GM12878 (cell line): ENCODE data around the gene SYNPO. TPM values are rescaled to one million over a fixed set of nuclear protein-coding genes. Genes with fewer than 3 reads are reported as not detected.

ENCODE experiments used
- BRCA1 ChIP-seq: IDR thresholded peaks from 2 replicates; pipeline ENCODE4 v1.6.1; 2011; ENCODE audit warnings: low read depth, low read length, improper control_type of control experiment
- ETV6 ChIP-seq, 2 experiments: fragments of 450-650 bp in 1 of 2; IDR thresholded peaks in 1 of 2; conservative IDR thresholded peaks in 1 of 2; 2 replicates each; pipeline ENCODE4 v1.6.1; 2014; ENCODE audit warnings: antibody characterized with exemption in 1 of 2, borderline replicate concordance in 1 of 2, low read depth in 1 of 2, mild to moderate bottlenecking in 1 of 2, moderate library complexity in 1 of 2
- POLR2A ChIP-seq: IDR thresholded peaks from 2 replicates; pipeline ENCODE4 v1.6.1; 2011; ENCODE audit warnings: low read depth, mild to moderate bottlenecking, low read length
- ZNF274 ChIP-seq: IDR thresholded peaks from one replicate; pipeline ENCODE4 v1.8.0; 2011; ENCODE audit not compliant: insufficient read length, insufficient read depth
- ZNF622 ChIP-seq: fragments of 450-650 bp; IDR thresholded peaks from 2 replicates; pipeline ENCODE4 v1.6.1; 2017; ENCODE audit warnings: mild to moderate bottlenecking, inconsistent platforms
- polyA plus RNA-seq, 11 experiments: library from polyadenylated mRNA; depleted of rRNA in 4 of 11; unstranded in 6 of 11; stranded (reverse) in 5 of 11; fragments of >200 nt; fragmentation: Nextera tagmentation in 4 of 11; fragmentation: Illumina TruSeq in 1 of 11; extraction: Ambion mirVana in 4 of 11; extraction: Trizol in 1 of 11; gene quantifications; 1 replicate in 1 of 11; 2 replicates in 10 of 11; pipeline versions ENCODE4 v1.2.1 to v1.2.3, GENCODE V29; 2011 to 2016; ENCODE audit warnings: inconsistent platforms in 2 of 11, missing spikeins in 2 of 11, low read depth in 1 of 11
- total RNA-seq, 4 experiments: library from RNA; depleted of rRNA in 3 of 4; stranded (reverse); fragments of >200 nt in 3 of 4; fragmentation: Illumina TruSeq in 1 of 4; extraction: Trizol in 1 of 4; gene quantifications; 2 replicates each; pipeline versions ENCODE4 v1.2.1 to v1.2.3, GENCODE V29; 2013 to 2021
- TF ChIP-seq, protein P1 (sequence below): fragments of 450-650 bp; IDR thresholded peaks from 2 replicates; pipeline ENCODE4 v1.6.1; 2016; ENCODE audit warnings: mild to moderate bottlenecking, moderate library complexity, borderline replicate concordance
- TF ChIP-seq, protein P2 (sequence below): fragments of 450-650 bp; IDR thresholded peaks from 2 replicates; pipeline ENCODE4 v1.6.1; 2016; ENCODE audit warnings: mild to moderate bottlenecking
- TF ChIP-seq, protein P3 (sequence below): fragments of 450-650 bp; IDR thresholded peaks from 2 replicates; pipeline ENCODE4 v1.6.1; 2017; ENCODE audit warnings: borderline replicate concordance

The SYNPO gene
- total and polyA plus RNA-seq, 10 of the 15 experiments (the other 5 are each of a cell fraction or from before 2014, with no cell fraction given) = 0.77 to 21.0 (median 3.9) TPM

DNA sequence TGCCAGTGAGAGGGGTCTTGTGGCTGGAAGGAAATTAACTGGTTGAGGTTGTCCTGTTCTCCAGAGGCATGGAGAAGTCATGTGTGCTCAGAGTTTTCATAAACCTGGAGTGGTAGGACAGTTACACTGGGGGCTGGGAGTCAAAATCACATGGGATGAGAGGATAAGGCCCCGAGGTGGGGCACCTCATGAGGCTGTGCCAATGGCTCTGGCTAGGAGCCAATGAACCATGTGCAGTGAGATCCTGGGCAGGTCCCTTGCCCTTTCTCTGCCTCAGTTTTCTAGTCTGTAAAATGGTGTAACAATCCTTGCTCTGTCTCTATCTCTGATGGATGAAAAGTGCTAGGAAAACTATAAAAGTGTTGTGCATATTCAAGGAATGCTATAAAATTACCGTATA is 7.0 kb upstream of the SYNPO start (continued):
- TF ChIP-seq, protein P1, sequence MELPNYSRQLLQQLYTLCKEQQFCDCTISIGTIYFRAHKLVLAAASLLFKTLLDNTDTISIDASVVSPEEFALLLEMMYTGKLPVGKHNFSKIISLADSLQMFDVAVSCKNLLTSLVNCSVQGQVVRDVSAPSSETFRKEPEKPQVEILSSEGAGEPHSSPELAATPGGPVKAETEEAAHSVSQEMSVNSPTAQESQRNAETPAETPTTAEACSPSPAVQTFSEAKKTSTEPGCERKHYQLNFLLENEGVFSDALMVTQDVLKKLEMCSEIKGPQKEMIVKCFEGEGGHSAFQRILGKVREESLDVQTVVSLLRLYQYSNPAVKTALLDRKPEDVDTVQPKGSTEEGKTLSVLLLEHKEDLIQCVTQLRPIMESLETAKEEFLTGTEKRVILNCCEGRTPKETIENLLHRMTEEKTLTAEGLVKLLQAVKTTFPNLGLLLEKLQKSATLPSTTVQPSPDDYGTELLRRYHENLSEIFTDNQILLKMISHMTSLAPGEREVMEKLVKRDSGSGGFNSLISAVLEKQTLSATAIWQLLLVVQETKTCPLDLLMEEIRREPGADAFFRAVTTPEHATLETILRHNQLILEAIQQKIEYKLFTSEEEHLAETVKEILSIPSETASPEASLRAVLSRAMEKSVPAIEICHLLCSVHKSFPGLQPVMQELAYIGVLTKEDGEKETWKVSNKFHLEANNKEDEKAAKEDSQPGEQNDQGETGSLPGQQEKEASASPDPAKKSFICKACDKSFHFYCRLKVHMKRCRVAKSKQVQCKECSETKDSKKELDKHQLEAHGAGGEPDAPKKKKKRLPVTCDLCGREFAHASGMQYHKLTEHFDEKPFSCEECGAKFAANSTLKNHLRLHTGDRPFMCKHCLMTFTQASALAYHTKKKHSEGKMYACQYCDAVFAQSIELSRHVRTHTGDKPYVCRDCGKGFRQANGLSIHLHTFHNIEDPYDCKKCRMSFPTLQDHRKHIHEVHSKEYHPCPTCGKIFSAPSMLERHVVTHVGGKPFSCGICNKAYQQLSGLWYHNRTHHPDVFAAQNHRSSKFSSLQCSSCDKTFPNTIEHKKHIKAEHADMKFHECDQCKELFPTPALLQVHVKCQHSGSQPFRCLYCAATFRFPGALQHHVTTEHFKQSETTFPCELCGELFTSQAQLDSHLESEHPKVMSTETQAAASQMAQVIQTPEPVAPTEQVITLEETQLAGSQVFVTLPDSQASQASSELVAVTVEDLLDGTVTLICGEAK = no peak
- TF ChIP-seq ZNF622 (no peak), POLR2A (no peak), ZNF274 (no peak), BRCA1 (no peak), ETV6 (conservative IDR thresholded peaks at IDR 0.05 in 1 of 2, IDR thresholded peaks at IDR 0.05 in 1 of 2; ENCODE audit: borderline replicate concordance in 1 of 2, low read depth in 1 of 2) (no peak)
- TF ChIP-seq, protein P2, sequence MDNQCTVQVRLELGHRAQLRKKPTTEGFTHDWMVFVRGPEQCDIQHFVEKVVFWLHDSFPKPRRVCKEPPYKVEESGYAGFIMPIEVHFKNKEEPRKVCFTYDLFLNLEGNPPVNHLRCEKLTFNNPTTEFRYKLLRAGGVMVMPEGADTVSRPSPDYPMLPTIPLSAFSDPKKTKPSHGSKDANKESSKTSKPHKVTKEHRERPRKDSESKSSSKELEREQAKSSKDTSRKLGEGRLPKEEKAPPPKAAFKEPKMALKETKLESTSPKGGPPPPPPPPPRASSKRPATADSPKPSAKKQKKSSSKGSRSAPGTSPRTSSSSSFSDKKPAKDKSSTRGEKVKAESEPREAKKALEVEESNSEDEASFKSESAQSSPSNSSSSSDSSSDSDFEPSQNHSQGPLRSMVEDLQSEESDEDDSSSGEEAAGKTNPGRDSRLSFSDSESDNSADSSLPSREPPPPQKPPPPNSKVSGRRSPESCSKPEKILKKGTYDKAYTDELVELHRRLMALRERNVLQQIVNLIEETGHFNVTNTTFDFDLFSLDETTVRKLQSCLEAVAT = no peak
- TF ChIP-seq, protein P3, sequence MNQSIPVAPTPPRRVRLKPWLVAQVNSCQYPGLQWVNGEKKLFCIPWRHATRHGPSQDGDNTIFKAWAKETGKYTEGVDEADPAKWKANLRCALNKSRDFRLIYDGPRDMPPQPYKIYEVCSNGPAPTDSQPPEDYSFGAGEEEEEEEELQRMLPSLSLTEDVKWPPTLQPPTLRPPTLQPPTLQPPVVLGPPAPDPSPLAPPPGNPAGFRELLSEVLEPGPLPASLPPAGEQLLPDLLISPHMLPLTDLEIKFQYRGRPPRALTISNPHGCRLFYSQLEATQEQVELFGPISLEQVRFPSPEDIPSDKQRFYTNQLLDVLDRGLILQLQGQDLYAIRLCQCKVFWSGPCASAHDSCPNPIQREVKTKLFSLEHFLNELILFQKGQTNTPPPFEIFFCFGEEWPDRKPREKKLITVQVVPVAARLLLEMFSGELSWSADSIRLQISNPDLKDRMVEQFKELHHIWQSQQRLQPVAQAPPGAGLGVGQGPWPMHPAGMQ = no peak
